GM21528 (cell line): ENCODE measurements around the gene NPPC.
"Not testable (repeated sequence)": the region's sequence is repeated elsewhere in the genome, so short reads cannot be mapped to it uniquely, and the experiment has no call there.

ENCODE experiments used
- ATAC-seq: cut with Tn5 transposase; IDR thresholded peaks from one replicate; pipeline ENCODE4 v1.9.1; 2021; ENCODE audit warnings: mild to moderate bottlenecking, moderate library complexity; ENCODE audit not compliant: unreplicated experiment, low FRiP score

NPPC gene

GRCh38 chr2:231926180-231926741 is at the start of gene NPPC:
NPPC (minus strand) TSS chr2:231926396; CDS start chr2:231926249, 147 bp downstream.
- peak; percentile 60 for ATAC-seq

- ATAC-seq: no peak
Measured at GRCh38 chr2:231975001-231975400, 48.8 kb upstream of the NPPC start.

- no peak for ATAC-seq
Measured at GRCh38 chr2:231970461-231970860, 44.3 kb upstream of the NPPC start.

- ATAC-seq: no peak
Measured at GRCh38 chr2:231968820-231969219, 42.6 kb upstream of the NPPC start.

GRCh38 chr2:231966886-231967285 is 40.7 kb upstream of the NPPC start:
- ATAC-seq: no peak

GRCh38 chr2:231965102-231965501 is 38.9 kb upstream of the NPPC start:
- ATAC-seq: no peak

GRCh38 chr2:231961349-231962166 is 35.4 kb upstream of the NPPC start, which contains the start of gene DIS3L2:
DIS3L2 (plus strand) TSS chr2:231961713; CDS start chr2:232014928, 53,215 bp downstream.
- peak; percentile 89 for ATAC-seq

- no peak for ATAC-seq
Measured at GRCh38 chr2:231960810-231961348, 34.7 kb upstream of the NPPC start.

- no peak for ATAC-seq
Measured at GRCh38 chr2:231957913-231958763, 31.9 kb upstream of the NPPC start.

GRCh38 chr2:231955758-231956472 is 29.7 kb upstream of the NPPC start:
- ATAC-seq: no peak

- no peak for ATAC-seq
Measured at GRCh38 chr2:231951452-231952035, 25.3 kb upstream of the NPPC start.

- ATAC-seq: no peak
Measured at GRCh38 chr2:231947694-231948093, 21.5 kb upstream of the NPPC start.

GRCh38 chr2:231947112-231947511 is 20.9 kb upstream of the NPPC start:
- not testable (repeated sequence) for ATAC-seq

GRCh38 chr2:231946241-231946814 is 20.1 kb upstream of the NPPC start:
- ATAC-seq: no peak

GRCh38 chr2:231942180-231942579 is 16.0 kb upstream of the NPPC start:
- ATAC-seq: no peak

- no peak for ATAC-seq
Measured at GRCh38 chr2:231941673-231942072, 15.5 kb upstream of the NPPC start.

GRCh38 chr2:231940795-231941194 is 14.6 kb upstream of the NPPC start:
- ATAC-seq: no peak

GRCh38 chr2:231939022-231939421 is 12.8 kb upstream of the NPPC start:
- ATAC-seq: no peak

- no peak for ATAC-seq
Measured at GRCh38 chr2:231937057-231937456, 10.9 kb upstream of the NPPC start.
